ENCODE measurements around the gene ALG14.

DNA sequence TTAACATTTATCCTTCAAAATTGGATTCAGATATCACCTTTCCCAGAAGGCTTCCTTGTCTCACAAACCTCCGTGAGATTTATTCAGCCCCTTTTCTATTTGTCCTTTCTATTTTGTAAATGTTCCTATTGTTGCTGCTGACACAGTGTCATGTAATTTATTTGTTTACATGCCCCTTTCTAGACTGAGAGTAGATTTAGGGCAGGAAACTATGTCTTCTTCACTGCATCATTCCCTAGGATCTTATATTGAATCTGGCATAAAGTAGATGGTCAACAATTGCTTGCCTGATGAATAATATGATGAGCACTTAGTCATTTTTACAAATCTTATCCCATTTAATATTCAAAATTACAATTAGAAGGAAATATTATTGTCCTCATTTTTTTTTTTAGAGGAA is 137.7 kb downstream of the ALG14 start:
- no peak for TF ChIP-seq TAF1 (IDR thresholded peaks at IDR 0.05; ENCODE audit: borderline replicate concordance, low read depth, low read length)
- TF ChIP-seq, protein P1, sequence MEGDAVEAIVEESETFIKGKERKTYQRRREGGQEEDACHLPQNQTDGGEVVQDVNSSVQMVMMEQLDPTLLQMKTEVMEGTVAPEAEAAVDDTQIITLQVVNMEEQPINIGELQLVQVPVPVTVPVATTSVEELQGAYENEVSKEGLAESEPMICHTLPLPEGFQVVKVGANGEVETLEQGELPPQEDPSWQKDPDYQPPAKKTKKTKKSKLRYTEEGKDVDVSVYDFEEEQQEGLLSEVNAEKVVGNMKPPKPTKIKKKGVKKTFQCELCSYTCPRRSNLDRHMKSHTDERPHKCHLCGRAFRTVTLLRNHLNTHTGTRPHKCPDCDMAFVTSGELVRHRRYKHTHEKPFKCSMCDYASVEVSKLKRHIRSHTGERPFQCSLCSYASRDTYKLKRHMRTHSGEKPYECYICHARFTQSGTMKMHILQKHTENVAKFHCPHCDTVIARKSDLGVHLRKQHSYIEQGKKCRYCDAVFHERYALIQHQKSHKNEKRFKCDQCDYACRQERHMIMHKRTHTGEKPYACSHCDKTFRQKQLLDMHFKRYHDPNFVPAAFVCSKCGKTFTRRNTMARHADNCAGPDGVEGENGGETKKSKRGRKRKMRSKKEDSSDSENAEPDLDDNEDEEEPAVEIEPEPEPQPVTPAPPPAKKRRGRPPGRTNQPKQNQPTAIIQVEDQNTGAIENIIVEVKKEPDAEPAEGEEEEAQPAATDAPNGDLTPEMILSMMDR (IDR thresholded peaks at IDR 0.05) = no peak
- TF ChIP-seq, protein P2, sequence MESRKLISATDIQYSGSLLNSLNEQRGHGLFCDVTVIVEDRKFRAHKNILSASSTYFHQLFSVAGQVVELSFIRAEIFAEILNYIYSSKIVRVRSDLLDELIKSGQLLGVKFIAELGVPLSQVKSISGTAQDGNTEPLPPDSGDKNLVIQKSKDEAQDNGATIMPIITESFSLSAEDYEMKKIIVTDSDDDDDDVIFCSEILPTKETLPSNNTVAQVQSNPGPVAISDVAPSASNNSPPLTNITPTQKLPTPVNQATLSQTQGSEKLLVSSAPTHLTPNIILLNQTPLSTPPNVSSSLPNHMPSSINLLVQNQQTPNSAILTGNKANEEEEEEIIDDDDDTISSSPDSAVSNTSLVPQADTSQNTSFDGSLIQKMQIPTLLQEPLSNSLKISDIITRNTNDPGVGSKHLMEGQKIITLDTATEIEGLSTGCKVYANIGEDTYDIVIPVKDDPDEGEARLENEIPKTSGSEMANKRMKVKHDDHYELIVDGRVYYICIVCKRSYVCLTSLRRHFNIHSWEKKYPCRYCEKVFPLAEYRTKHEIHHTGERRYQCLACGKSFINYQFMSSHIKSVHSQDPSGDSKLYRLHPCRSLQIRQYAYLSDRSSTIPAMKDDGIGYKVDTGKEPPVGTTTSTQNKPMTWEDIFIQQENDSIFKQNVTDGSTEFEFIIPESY (IDR thresholded peaks at IDR 0.05; ENCODE audit: borderline replicate concordance, low read depth) = no peak

Data from SK-N-SH (cell line).